Measurements from ENCODE around the gene BOLA1.
"Not testable (repeated sequence)": the region's sequence is repeated elsewhere in the genome, so short reads cannot be mapped to it uniquely, and the experiment has no call there.

The BOLA1 gene

DNA sequence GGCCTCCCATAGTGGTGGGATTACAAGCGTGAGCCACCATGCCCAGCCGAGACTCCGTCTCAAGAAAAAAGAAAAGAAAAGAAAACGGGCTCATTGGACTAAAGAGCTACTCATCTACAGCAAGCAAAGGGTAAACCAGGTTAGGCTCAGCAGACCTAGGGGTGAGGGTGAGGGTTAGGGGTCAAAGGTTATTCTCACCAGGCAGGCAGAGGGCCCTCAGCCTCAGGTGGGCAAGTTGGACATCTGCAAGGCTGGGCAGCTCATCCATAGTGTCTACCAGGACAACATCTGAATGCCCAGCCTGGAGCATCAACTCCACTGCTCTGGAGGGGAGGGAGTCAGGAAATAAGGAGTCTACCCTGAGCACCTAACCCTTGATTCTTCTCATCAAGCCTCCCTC is 33.8 kb downstream of the BOLA1 start:
- DNase-seq = no peak

DNA sequence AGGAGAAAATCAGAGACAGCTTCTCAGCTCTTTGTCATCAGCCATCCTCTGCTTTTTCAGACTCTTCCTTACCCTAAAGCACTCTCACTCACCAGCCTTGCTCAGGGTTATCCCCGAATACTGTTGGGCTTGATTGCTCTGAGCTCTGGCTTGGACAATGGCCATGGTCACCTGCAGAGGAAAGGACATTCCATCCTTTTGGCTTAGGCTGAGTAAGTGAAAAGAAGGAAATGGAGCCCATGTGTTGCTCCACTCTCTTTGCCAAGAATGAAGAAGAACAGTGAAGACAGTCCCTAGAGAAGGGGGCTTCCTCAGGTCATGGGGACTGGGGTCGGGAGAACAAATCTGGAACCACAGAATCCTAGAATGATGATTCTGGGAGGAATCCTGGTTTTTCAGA is 35.0 kb downstream of the BOLA1 start:
- no peak for DNase-seq

DNA sequence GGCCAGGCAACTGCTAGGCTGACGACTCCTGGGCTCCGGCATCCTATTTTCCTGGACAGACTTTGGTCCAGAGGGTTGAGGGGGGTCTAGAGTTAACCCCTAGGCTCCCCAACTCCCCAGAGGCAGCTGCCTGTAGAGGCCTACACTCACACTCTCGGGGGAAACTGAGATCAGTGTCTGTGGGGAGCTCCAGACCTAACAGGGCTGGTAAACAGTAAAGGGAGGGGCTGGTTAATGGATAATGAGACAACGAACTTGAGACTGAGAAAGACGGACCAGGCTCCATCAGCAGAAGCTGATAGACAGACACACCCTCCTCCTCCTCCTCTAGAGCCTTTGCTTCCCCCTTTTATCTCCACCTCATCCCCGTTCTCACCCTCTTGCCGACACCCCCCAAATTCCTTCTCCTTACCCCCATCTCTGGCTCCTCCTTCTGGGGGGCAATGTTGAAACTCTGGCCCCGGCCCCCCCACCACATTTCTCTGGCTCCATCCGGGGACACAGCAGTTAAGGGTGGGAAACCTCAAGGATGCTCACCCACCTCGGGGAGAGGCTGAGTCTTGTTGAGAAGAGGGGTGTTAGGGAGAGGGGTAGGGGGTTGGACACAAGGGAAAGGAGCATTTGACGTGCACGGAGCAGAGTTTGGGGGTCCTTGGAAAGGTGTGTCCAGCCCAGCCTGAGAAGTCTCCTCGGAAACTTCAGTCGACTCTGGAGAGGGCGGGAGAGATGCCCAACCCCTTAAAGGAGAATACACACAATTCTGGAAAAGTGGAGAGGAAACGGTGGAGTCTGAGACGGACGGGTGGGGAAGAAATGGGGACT is 37.0 kb downstream of the BOLA1 start, which contains the start of gene MTMR11:
MTMR11 (minus strand) TSS at position 710 of the 822 bp plus-strand sequence; CDS start at position 478, 232 bp downstream.
- no peak for DNase-seq

DNA sequence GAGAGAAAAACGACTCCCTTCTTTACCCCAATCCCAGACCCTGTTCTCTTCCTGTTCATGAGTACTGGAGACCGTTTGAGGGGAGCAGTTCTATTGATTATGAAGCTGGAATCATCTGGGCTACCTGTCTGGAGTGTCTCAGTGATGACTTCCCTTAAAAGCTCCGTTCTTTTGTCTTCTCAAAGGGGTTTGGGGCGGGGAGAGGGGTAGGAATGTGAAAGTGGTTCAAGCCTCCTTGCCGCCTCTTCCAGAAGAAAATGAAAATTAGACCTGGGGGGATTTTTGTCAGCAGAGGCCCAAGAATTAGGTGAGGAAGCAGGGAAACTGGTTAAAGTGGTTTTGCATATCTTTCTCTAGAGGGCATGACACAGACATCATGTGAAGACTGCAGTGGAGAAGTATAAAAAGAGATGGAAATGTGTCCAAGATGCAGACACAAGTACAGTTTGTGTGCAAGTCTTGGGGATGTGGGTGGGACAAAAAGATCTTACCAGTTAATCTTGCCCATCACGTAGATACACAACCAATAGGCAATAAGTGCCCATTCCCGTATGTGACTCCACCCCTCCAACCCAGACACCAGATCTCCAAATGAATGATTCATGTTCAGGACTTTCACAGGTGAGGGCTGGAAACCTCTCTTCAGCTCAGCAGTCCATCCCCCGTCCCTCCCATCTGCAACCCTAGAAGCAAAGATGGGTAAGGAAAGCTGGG is 37.8 kb downstream of the BOLA1 start:
- DNase-seq = peak; percentile 83

DNA sequence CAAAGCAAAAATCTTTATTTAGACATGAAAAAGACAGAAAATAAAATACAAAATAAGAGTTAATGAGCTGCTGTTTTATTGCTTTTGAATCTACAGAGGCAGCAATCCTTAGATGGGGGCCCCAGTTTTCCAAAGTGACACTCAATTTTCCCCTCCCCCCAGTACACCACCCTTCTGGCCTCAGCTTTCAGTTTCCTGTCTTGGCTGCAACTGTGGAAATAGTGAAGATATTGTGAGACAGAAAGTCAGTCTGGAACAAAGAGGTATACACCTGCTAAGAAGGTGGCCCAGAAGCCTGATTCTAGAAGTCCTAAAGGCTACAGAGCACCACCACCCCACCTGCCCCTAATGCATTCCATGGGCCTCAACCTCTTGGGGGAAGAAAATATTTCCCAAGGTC is 38.4 kb downstream of the BOLA1 start:
- no peak for DNase-seq

DNA sequence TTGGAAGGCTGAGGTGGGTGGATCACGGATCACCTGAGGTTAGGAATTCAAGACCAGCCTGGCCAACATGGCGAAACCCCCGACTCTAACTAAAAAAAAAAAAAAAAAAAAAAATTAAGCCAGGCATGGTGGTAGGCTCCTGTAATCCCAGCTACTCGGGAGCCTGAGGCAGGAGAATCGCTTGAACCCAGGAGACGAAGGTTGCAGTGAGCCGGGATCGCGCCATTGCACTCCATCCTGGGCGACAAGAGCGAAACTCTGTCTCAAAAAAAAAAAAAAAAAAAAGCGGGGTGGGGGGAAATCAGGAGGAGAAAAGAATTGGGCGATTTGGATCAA is 39.3 kb downstream of the BOLA1 start:
- not testable (repeated sequence) for DNase-seq

DNA sequence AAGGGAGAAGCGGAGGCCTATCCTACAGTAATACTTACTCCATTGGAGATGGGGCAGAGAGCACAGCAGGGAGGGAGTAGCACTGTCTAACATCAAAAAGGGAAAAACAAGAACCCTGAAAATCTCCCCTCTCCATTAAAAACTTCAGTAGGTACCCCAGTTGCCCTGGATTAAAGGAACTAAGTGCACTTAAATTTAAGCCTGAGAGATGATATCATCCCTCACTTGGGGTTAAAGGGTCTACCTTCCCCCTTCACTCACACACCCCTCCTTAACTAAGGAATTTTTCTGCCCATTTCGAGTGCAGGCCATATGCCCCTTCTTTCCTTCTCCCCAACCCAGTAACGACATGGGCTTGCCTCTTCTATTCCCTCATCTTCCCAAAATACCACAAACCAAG is 41.1 kb downstream of the BOLA1 start:
- no peak for DNase-seq

DNA sequence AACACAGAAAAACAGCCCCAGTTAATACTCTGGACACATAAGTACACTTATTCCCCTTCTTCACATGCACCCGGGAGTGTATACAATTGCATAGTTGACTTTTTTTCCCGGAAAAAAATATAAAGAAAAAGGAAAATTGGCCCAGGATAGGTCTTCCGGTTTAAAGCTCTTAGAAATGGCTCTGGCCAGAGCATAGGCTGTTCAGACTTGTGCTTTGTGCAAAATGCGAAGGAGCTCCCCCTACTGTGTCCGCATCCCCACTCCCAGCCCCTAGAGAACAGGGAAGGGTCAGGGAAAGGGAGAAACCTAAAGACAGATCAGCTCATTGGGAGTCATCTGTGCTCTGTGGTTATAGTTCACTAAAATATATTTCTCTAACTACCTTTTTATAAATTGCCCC is 42.8 kb downstream of the BOLA1 start:
- DNase-seq = no peak

DNA sequence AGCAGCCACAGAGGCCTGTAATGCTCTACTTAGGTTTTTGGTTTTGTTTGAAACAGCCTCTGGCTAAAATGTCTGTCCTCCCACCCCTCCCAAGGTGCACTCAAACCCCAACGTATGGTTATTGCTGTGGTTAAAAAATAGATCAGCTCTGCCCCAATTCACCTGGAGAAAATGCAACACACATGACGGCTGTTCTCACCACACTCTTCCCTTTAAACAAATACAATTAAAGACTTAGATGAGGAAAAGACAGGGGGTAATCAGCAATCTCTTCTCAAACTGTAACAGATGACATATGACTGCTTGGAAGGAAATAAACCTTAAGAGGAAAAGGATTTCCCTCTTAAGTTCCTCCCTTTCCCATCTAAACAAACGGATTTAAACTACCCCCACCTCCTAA is 43.5 kb downstream of the BOLA1 start:
- no peak for DNase-seq

DNA sequence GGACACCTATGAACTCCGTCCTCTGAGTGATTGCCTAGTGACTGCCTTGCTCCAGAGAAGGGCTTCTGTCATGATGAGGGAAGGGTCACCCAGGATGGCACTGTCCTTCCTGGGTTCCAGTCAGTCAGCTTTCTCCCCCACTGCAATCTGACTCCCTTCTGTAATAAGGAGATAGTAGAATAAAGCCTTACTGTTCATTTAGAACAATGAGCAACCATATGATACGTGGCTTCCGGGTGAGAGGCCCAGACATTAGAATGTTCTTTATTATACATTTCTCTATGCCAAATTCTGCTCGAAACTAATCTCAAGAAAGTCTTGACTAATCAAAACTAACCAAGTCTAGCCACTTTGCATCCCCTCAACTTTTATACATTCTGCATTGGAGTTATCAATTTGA is 45.8 kb downstream of the BOLA1 start:
- no peak for DNase-seq

DNA sequence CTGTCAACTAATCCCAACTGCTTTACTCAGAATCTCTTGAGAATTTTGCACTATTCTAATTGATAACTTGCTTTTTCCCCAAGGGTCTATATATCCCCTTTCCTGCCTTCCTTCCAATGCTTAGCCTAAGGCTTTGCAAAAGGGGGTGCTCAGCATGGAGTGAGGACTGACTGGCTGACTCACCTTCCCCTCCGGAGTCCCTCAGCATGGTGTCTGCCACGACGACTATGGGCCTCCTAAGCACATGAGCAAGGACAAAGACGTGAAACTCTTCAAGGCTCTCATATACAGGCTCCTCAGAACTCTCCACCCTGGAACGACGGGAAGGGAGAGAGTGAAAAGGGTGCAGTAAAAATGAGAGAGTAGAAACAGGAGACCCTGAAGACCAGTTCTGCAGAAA is 50.5 kb downstream of the BOLA1 start:
- no peak for DNase-seq
